Peyer's patch (tissue), 4 donors: ENCODE data around the gene NT5DC4. TPM values are rescaled to one million over a fixed set of nuclear protein-coding genes. Genes with fewer than 3 reads are reported as not detected.

Experiments used
- DNase-seq, 3 donors: peaks; one replicate each; pipeline ENCODE4 v3.0.0-alpha.2; 2017 to 2019
- H3K27ac ChIP-seq, 4 donors: fragments of 200-600 bp; sonication (generic); one replicate each; pipeline ENCODE4 v1.5.1; 2016 to 2019
- H3K27me3 ChIP-seq, 2 donors: fragments of 200-600 bp; sonication (generic); one replicate each; pipeline ENCODE4 v1.5.1; 2019
- H3K36me3 ChIP-seq, 3 donors: fragments of 200-600 bp; sonication (generic); one replicate each; pipeline ENCODE4 v1.5.1; 2016 to 2019
- H3K4me1 ChIP-seq, 4 donors: fragments of 200-600 bp; sonication (generic); one replicate each; pipeline ENCODE4 v1.5.1; 2016 to 2019
- H3K4me3 ChIP-seq, 4 donors: fragments of 200-600 bp; sonication (generic); 1 replicate in 3 of 4; 2 replicates in 1 of 4; pipeline ENCODE4 v1.5.1; 2016 to 2019; ENCODE audit warnings: mild to moderate bottlenecking in 1 of 4
- H3K9me3 ChIP-seq, 4 donors: fragments of 200-600 bp; sonication (generic); one replicate each; pipeline ENCODE4 v1.5.1; 2016 to 2019; ENCODE audit warnings: mild to moderate bottlenecking in 1 of 4
- POLR2A ChIP-seq, 2 donors: fragments of 450-650 bp; IDR thresholded peaks; one replicate each; pipeline ENCODE4 v1.5.1; 2017; ENCODE audit warnings: antibody characterized with exemption in 2 of 2, mild to moderate bottlenecking in 2 of 2, moderate library complexity in 2 of 2
- total RNA-seq, 4 donors: library from RNA; depleted of rRNA; stranded (reverse); fragments of >200 nt; gene quantifications; one replicate each; pipeline ENCODE4 v1.1.0, GENCODE V29; 2016
- TF ChIP-seq, protein P1 (sequence below), 6 experiments: fragments of 450-650 bp in 4 of 6; fragments of 200-600 bp in 2 of 6; sonication (generic) in 1 of 6; IDR thresholded peaks; one replicate each; pipeline ENCODE4 v1.5.1; 2017 to 2019; ENCODE audit warnings: antibody characterized with exemption in 6 of 6, mild to moderate bottlenecking in 3 of 6, moderate library complexity in 1 of 6

NT5DC4 gene
- total RNA-seq, 4 donors from 2014 or later, result 5.8 TPM; not detected in 3

DNA sequence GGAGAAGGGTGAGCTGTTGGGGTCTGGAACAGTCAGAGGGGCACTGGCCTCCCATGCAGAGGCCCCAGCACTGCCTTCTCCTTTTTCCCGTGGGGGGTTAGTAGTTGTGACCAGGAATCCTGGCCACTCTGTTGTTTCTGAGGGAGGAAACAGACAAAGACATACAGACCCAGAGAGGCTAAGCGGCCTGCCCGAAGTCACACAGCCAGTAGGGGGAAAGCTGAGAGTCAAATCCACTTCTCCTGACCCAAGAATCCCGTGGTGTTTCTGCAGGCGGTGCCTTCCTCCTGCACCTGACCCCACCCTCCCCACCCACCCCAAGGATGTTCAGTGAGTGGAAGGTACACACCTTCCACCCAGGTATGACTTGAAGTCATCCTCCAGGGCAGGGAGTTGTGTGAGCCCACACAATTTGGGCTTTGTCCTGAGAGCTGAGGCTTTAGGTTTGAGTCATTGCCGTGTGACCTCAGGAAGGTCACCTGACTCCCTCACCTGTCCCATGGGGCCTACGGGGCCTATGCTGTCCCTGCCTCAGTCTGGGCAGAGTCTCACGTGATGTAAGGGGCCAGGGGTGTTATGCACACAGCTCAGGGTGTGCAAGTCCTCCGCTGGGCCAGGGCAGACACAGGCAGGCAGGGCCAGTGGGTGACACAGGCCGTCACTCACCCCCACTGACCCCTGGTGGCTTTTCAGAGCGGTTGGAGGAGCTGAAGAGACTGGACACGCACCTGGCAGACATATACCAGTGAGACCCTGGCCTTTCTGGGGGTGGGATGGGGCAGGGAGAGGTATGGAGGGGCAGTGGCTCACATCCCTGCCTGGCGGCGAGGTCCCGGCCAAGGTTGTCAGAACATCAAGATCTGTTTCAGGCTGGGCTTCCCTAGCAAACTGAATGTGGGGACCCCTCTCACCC, 5.0 kb downstream of the NT5DC4 start:
- no peaks in the 10 kb centered on the region for H3K27me3 ChIP-seq
- peak in 1 of 3 donors; percentile 37 for DNase-seq
- TF ChIP-seq, protein P1, sequence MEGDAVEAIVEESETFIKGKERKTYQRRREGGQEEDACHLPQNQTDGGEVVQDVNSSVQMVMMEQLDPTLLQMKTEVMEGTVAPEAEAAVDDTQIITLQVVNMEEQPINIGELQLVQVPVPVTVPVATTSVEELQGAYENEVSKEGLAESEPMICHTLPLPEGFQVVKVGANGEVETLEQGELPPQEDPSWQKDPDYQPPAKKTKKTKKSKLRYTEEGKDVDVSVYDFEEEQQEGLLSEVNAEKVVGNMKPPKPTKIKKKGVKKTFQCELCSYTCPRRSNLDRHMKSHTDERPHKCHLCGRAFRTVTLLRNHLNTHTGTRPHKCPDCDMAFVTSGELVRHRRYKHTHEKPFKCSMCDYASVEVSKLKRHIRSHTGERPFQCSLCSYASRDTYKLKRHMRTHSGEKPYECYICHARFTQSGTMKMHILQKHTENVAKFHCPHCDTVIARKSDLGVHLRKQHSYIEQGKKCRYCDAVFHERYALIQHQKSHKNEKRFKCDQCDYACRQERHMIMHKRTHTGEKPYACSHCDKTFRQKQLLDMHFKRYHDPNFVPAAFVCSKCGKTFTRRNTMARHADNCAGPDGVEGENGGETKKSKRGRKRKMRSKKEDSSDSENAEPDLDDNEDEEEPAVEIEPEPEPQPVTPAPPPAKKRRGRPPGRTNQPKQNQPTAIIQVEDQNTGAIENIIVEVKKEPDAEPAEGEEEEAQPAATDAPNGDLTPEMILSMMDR (IDR thresholded peaks at IDR 0.05), result no peak

GRCh38 chr2:112726487-112727190, 5.8 kb downstream of the NT5DC4 start:
- Histone ChIP-seq H3K4me3 (no peak overlapping the region), H3K27ac (no peak overlapping the region), H3K27me3 (no peaks in the 10 kb centered on the region), H3K36me3 (no peaks in the 10 kb centered on the region), H3K4me1 (peaks cover 0 to 6% (median 2%) of the 10 kb centered on the region in 4 donors), H3K9me3 (no peaks in the 10 kb centered on the region)
- TF ChIP-seq POLR2A (IDR thresholded peaks at IDR 0.05), result peak in 1 of 2 donors; percentile 15
- TF ChIP-seq, protein P1 (IDR thresholded peaks at IDR 0.05), result peak; percentile 89 to 99 (median 98)
- peak; percentile 91 to 97 (median 93) for DNase-seq

More for the DNA sequence above, 5.0 kb downstream of the NT5DC4 start:
- peaks cover 0 to 6% (median 2%) of the 10 kb centered on the region in 4 donors for H3K4me1 ChIP-seq
- no peak overlapping the region for H3K4me3 ChIP-seq
- H3K36me3 ChIP-seq, result no peaks in the 10 kb centered on the region
- no peaks in the 10 kb centered on the region for H3K9me3 ChIP-seq
- no peak overlapping the region for H3K27ac ChIP-seq

GRCh38 chr2:112727276-112728028, 6.6 kb downstream of the NT5DC4 start:
- no peak overlapping the region for H3K27ac ChIP-seq
- no peaks in the 10 kb centered on the region for H3K9me3 ChIP-seq
- TF ChIP-seq POLR2A (IDR thresholded peaks at IDR 0.05), result no peak
- TF ChIP-seq, protein P1 (IDR thresholded peaks at IDR 0.05), result no peak
- no peak for DNase-seq
- H3K4me3 ChIP-seq, result no peak overlapping the region
- no peaks in the 10 kb centered on the region for H3K36me3 ChIP-seq
- H3K27me3 ChIP-seq, result no peaks in the 10 kb centered on the region
- peaks cover 0 to 6% (median 2%) of the 10 kb centered on the region in 4 donors for H3K4me1 ChIP-seq

- H3K9me3 ChIP-seq, result no peaks in the 10 kb centered on the region
- no peak for DNase-seq
- no peaks in the 10 kb centered on the region for H3K36me3 ChIP-seq
- H3K4me1 ChIP-seq, result peaks cover 0 to 6% (median 2%) of the 10 kb centered on the region in 4 donors
- no peak overlapping the region for H3K4me3 ChIP-seq
- no peak overlapping the region for H3K27ac ChIP-seq
- no peak for TF ChIP-seq POLR2A (IDR thresholded peaks at IDR 0.05)
- TF ChIP-seq, protein P1 (IDR thresholded peaks at IDR 0.05), result no peak
- no peaks in the 10 kb centered on the region for H3K27me3 ChIP-seq
Observed at GRCh38 chr2:112728029-112728362, 7.2 kb downstream of the NT5DC4 start.

- no peak for DNase-seq
- H3K9me3 ChIP-seq, result no peaks in the 10 kb centered on the region
- no peak overlapping the region for H3K27ac ChIP-seq
- H3K36me3 ChIP-seq, result no peaks in the 10 kb centered on the region
- no peak for TF ChIP-seq POLR2A (IDR thresholded peaks at IDR 0.05)
- TF ChIP-seq, protein P1 (IDR thresholded peaks at IDR 0.05), result no peak
- H3K27me3 ChIP-seq, result no peaks in the 10 kb centered on the region
- H3K4me3 ChIP-seq, result no peak overlapping the region
- H3K4me1 ChIP-seq, result peaks cover 0 to 9% (median 3%) of the 10 kb centered on the region in 4 donors
Observed at GRCh38 chr2:112728378-112729175, 7.8 kb downstream of the NT5DC4 start.
